Measurements from ENCODE around the gene PLA2G4B.

- TF ChIP-seq POLR2A (IDR thresholded peaks at IDR 0.05): no peak
- TF ChIP-seq, protein P1, sequence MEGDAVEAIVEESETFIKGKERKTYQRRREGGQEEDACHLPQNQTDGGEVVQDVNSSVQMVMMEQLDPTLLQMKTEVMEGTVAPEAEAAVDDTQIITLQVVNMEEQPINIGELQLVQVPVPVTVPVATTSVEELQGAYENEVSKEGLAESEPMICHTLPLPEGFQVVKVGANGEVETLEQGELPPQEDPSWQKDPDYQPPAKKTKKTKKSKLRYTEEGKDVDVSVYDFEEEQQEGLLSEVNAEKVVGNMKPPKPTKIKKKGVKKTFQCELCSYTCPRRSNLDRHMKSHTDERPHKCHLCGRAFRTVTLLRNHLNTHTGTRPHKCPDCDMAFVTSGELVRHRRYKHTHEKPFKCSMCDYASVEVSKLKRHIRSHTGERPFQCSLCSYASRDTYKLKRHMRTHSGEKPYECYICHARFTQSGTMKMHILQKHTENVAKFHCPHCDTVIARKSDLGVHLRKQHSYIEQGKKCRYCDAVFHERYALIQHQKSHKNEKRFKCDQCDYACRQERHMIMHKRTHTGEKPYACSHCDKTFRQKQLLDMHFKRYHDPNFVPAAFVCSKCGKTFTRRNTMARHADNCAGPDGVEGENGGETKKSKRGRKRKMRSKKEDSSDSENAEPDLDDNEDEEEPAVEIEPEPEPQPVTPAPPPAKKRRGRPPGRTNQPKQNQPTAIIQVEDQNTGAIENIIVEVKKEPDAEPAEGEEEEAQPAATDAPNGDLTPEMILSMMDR (IDR thresholded peaks at IDR 0.05): no peak
Measured at GRCh38 chr15:41801185-41801584, 37.5 kb upstream of the PLA2G4B start.
